ENCODE data around the gene KYAT1. TPM values are rescaled to one million over a fixed set of nuclear protein-coding genes. Genes with fewer than 3 reads are reported as not detected.

The KYAT1 gene
- total and polyA plus RNA-seq, 2 of the 8 experiments (the other 6 are each of a cell fraction or from before 2014, with no cell fraction given), result 30.4 to 42.2 TPM

DNA sequence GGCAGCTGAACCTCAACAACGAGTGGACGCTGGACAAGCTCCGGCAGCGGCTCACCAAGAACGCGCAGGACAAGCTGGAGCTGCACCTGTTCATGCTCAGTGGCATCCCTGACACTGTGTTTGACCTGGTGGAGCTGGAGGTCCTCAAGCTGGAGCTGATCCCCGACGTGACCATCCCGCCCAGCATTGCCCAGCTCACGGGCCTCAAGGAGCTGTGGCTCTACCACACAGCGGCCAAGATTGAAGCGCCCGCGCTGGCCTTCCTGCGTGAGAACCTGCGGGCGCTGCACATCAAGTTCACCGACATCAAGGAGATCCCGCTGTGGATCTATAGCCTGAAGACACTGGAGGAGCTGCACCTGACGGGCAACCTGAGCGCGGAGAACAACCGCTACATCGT is 26.6 kb upstream of the KYAT1 start:
- Histone ChIP-seq H4K20me1 (replicated peaks in 1 of 2; ENCODE audit: control insufficient read depth in 1 of 2, insufficient read depth in 2 of 2, low read length in 2 of 2) (peaks cover 26 to 29% of the 10 kb centered on the region in 2 experiments), H3K23ac (ENCODE audit: insufficient read length) (no peak overlapping the region), H2BK120ac (replicated peaks; ENCODE audit: low read depth, low read length) (no peak overlapping the region), H3K36me3 (ENCODE audit: control insufficient read depth in 2 of 4, insufficient read depth in 4 of 4, low read length in 3 of 4) (peaks cover 18 to 42% (median 33%) of the 10 kb centered on the region in 4 experiments; a peak in 7 of 8 replicates), H3K9ac (replicated peaks in 1 of 4; ENCODE audit: extremely low read depth in 1 of 4, low read depth in 3 of 4, low read length in 3 of 4) (no peak overlapping the region), H3K14ac (ENCODE audit: insufficient read length) (no peak overlapping the region), H3K4me1 (replicated peaks in 1 of 4; ENCODE audit: control insufficient read depth in 3 of 4, insufficient read depth in 4 of 4, low read length in 3 of 4) (peaks cover 0 to 24% (median 18%) of the 10 kb centered on the region in 4 experiments; a peak in 6 of 7 replicates), H4K8ac (ENCODE audit: extremely low read depth, insufficient read depth, low read length) (no peak overlapping the region), H2AK5ac (ENCODE audit: low read depth, low read length) (no peak overlapping the region), H2BK5ac (ENCODE audit: low read depth, low read length) (peak overlapping the region; percentile 63; the same call in 1 of the 2 replicates), H4K91ac (replicated peaks; ENCODE audit: insufficient read length, low read length) (no peak overlapping the region), H3K79me1 (ENCODE audit: low read depth, low read length) (peaks cover 10% of the 10 kb centered on the region), H3K4ac (replicated peaks; ENCODE audit: insufficient read length, low read depth, low read length) (no peak overlapping the region), H3K4me2 (ENCODE audit: insufficient read depth in 1 of 2, low read depth in 2 of 2, low read length in 2 of 2) (no peak overlapping the region), H3K23me2 (ENCODE audit: low read depth, low read length) (no peaks in the 10 kb centered on the region), H2BK12ac (ENCODE audit: low read depth, low read length) (peak overlapping the region; percentile 50; the same call in 1 of the 2 replicates), H3K79me2 (ENCODE audit: control insufficient read depth in 1 of 2, insufficient read depth in 2 of 2, low read length in 2 of 2) (peaks cover 0 to 62% of the 10 kb centered on the region in 2 experiments; a peak in 2 of 4 replicates), H3K18ac (ENCODE audit: extremely low read depth, low read length) (no peak overlapping the region), H3K27ac (ENCODE audit: low read depth, low read length) (no peak overlapping the region), H4K5ac (ENCODE audit: insufficient read length, low read depth, low read length) (no peak overlapping the region), H3K9me3 (ENCODE audit: insufficient read depth in 2 of 2, low read depth in 1 of 2, low read length in 1 of 2) (no peaks in the 10 kb centered on the region), H3K4me3 (ENCODE audit: extremely low read depth in 1 of 4, insufficient read depth in 2 of 4, low read depth in 3 of 4, low read length in 4 of 4) (no peak overlapping the region), H3K56ac (replicated peaks; ENCODE audit: insufficient read length, low read depth, low read length) (no peak overlapping the region), H3K27me3 (replicated peaks in 1 of 4; ENCODE audit: control insufficient read depth in 3 of 4, extremely low read depth in 1 of 4, insufficient read depth in 3 of 4, low read length in 3 of 4) (no peaks in the 10 kb centered on the region), H2BK15ac (ENCODE audit: low read length) (no peak overlapping the region), H2AFZ (ENCODE audit: low read length) (no peak overlapping the region), H2BK20ac (ENCODE audit: low read length) (no peak overlapping the region)
- POLR2A ChIA-PET (ENCODE audit: partially characterized antibody), result interaction anchor here (1.6 to 4.3 kb wide), 3 partner anchors 10 to 91 kb away, joined by 4 to 14 read pairs (median 4); partner anchors contain the start of genes ENDOG and PHYHD1
- WGBS, 2 experiments (ENCODE audit: extremely low coverage in 1 of 2, insufficient coverage in 1 of 2, insufficient read length in 1 of 2, insufficient replicate concordance in 2 of 2, low coverage in 1 of 2, low lambda C conversion rate in 2 of 2, missing lambda C conversion rate in 1 of 2), result 95% methylated on average over 24 of the region's 24 CpGs; no CpG with 5 or more reads in 1 of the 2 experiments
- CTCF ChIA-PET (ENCODE audit: partially characterized antibody), result interaction anchor here (0.9 to 1.9 kb wide), 8 partner anchors 10 to 63 kb away, joined by 3 to 13 read pairs (median 4); partner anchors contain the start of gene PHYHD1
- TF ChIP-seq NRF1 (IDR thresholded peaks at IDR 0.05; ENCODE audit: low read depth, low read length) (no peak), E2F6 (IDR thresholded peaks at IDR 0.05) (no peak), CEBPB (IDR thresholded peaks at IDR 0.05; ENCODE audit: low read depth, low read length) (no peak), RBBP5 (IDR thresholded peaks at IDR 0.05; ENCODE audit: borderline replicate concordance, low read depth, low read length) (no peak), TEAD4 (IDR thresholded peaks at IDR 0.05; ENCODE audit: low read depth, low read length) (no peak)
- FAIRE-seq (no peak), DNase-seq (ENCODE audit: low read depth in 1 of 2, low spot score in 2 of 2) (no peak)

Measured in H1 (cell line).